ENCODE results near the gene PIGU. TPM values are rescaled to one million over a fixed set of nuclear protein-coding genes. Genes with fewer than 3 reads are reported as not detected.

PIGU gene
- total and polyA plus RNA-seq, 9 of the 15 experiments (the other 6 are each of a cell fraction or from before 2014, with no cell fraction given): 6.5 to 100 (median 28.1) TPM

DNA sequence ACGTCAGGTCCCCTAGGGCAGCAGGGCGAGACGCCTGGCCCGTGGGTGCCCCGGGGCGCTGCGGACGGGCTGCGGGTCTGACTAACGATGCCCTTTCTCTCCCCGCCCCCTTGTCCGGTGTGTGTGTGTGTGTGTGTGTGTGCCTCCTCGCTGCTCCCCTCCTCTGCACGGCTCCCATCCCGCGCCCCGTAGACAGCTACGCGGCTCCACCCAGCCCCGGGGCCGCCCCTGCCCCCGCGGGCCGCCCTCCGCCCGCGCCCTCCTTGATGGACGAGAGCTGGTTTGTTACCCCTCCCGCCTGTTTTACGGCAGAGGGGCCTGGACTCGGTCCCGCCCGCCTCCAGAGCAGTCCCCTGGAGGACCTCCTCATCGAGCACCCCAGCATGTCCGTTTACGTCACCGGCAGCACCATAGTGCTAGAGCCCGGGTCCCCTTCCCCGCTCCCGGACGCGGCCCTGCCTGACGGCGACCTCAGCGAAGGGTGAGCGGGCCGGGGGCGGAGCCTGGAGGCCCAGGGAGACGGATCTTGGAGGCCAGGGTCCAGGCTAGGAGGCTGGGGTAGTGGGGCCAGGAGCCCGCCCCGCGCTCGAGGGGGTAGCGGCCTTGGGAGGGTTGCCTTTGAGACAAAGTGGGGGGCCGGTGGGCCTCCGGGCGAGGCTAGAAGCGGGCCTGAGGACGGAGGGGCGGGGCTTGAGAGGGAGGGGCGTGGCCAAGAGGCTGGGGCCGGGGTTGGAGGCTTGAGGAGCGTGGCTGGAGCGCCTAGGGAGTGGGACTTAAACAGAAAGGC lies 32.3 kb upstream of the PIGU start (continued):
- TF ChIP-seq SRF (CRISPR knock-in tag; IDR thresholded peaks at IDR 0.05): no peak
- TF ChIP-seq, protein P1, sequence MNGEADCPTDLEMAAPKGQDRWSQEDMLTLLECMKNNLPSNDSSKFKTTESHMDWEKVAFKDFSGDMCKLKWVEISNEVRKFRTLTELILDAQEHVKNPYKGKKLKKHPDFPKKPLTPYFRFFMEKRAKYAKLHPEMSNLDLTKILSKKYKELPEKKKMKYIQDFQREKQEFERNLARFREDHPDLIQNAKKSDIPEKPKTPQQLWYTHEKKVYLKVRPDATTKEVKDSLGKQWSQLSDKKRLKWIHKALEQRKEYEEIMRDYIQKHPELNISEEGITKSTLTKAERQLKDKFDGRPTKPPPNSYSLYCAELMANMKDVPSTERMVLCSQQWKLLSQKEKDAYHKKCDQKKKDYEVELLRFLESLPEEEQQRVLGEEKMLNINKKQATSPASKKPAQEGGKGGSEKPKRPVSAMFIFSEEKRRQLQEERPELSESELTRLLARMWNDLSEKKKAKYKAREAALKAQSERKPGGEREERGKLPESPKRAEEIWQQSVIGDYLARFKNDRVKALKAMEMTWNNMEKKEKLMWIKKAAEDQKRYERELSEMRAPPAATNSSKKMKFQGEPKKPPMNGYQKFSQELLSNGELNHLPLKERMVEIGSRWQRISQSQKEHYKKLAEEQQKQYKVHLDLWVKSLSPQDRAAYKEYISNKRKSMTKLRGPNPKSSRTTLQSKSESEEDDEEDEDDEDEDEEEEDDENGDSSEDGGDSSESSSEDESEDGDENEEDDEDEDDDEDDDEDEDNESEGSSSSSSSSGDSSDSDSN (IDR thresholded peaks at IDR 0.05; ENCODE audit: borderline replicate concordance in 1 of 2, low read depth in 2 of 2, low read length in 2 of 2): peak in 1 of 2 experiments; percentile 50; a peak in 1 of 4 replicates
- TF ChIP-seq, protein P2, sequence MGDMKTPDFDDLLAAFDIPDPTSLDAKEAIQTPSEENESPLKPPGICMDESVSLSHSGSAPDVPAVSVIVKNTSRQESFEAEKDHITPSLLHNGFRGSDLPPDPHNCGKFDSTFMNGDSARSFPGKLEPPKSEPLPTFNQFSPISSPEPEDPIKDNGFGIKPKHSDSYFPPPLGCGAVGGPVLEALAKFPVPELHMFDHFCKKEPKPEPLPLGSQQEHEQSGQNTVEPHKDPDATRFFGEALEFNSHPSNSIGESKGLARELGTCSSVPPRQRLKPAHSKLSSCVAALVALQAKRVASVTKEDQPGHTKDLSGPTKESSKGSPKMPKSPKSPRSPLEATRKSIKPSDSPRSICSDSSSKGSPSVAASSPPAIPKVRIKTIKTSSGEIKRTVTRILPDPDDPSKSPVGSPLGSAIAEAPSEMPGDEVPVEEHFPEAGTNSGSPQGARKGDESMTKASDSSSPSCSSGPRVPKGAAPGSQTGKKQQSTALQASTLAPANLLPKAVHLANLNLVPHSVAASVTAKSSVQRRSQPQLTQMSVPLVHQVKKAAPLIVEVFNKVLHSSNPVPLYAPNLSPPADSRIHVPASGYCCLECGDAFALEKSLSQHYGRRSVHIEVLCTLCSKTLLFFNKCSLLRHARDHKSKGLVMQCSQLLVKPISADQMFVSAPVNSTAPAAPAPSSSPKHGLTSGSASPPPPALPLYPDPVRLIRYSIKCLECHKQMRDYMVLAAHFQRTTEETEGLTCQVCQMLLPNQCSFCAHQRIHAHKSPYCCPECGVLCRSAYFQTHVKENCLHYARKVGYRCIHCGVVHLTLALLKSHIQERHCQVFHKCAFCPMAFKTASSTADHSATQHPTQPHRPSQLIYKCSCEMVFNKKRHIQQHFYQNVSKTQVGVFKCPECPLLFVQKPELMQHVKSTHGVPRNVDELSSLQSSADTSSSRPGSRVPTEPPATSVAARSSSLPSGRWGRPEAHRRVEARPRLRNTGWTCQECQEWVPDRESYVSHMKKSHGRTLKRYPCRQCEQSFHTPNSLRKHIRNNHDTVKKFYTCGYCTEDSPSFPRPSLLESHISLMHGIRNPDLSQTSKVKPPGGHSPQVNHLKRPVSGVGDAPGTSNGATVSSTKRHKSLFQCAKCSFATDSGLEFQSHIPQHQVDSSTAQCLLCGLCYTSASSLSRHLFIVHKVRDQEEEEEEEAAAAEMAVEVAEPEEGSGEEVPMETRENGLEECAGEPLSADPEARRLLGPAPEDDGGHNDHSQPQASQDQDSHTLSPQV (IDR thresholded peaks at IDR 0.05): no peak
- no peak for TF ChIP-seq POLR3A (IDR thresholded peaks at IDR 0.05; ENCODE audit: borderline replicate concordance, extremely low read depth, insufficient read depth, insufficient read length)
- 0 out of 2 replicates have a peak, but pooled peaks have one; percentile 6 for TF ChIP-seq GATA2 (CRISPR knock-in tag; IDR thresholded peaks at IDR 0.05)
- no peak for TF ChIP-seq PCBP1 (IDR thresholded peaks at IDR 0.05; ENCODE audit: low read depth, low read length, poor library complexity, severe bottlenecking)
- TF ChIP-seq KAT2B (IDR thresholded peaks at IDR 0.05; ENCODE audit: low read depth, low read length): no peak
- TF ChIP-seq ZNF146 (CRISPR knock-in tag; IDR thresholded peaks at IDR 0.05; ENCODE audit: unreplicated experiment): no peak
- no peak for TF ChIP-seq HNRNPUL1 (IDR thresholded peaks at IDR 0.05; ENCODE audit: low read length)
- no peak for TF ChIP-seq SETDB1 (IDR thresholded peaks at IDR 0.05; ENCODE audit: low read length)
- TF ChIP-seq KLF6 (CRISPR knock-in tag; IDR thresholded peaks at IDR 0.05; ENCODE audit: borderline replicate concordance): no peak
- TF ChIP-seq ZNF263 (CRISPR knock-in tag; IDR thresholded peaks at IDR 0.05; ENCODE audit: borderline replicate concordance): peak; percentile 59; the same call in 1 of the 2 replicates
- peak; percentile 52; the same call in 1 of the 2 replicates for TF ChIP-seq EP400 (IDR thresholded peaks at IDR 0.05)
- no peak for TF ChIP-seq SMARCA5 (IDR thresholded peaks at IDR 0.05)
- TF ChIP-seq, protein P3, sequence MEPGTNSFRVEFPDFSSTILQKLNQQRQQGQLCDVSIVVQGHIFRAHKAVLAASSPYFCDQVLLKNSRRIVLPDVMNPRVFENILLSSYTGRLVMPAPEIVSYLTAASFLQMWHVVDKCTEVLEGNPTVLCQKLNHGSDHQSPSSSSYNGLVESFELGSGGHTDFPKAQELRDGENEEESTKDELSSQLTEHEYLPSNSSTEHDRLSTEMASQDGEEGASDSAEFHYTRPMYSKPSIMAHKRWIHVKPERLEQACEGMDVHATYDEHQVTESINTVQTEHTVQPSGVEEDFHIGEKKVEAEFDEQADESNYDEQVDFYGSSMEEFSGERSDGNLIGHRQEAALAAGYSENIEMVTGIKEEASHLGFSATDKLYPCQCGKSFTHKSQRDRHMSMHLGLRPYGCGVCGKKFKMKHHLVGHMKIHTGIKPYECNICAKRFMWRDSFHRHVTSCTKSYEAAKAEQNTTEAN (CRISPR knock-in tag; IDR thresholded peaks at IDR 0.05): peak; percentile 28; the same call in 1 of the 2 replicates
- TF ChIP-seq ZNF3 (CRISPR knock-in tag; IDR thresholded peaks at IDR 0.05): no peak
- no peak for TF ChIP-seq PURB (CRISPR knock-in tag; IDR thresholded peaks at IDR 0.05; ENCODE audit: low read depth)
- no peak for TF ChIP-seq MCM3 (IDR thresholded peaks at IDR 0.05)
- peak; percentile 74; the same call in 1 of the 2 replicates for TF ChIP-seq MTA3 (IDR thresholded peaks at IDR 0.05; ENCODE audit: borderline replicate concordance)

Measured in K562 (cell line).